HG03439 (cell line): ENCODE results near the gene CRTAC1.

Experiments
- ATAC-seq: cut with Tn5 transposase; IDR thresholded peaks from one replicate; pipeline ENCODE4 v1.9.1; 2021; ENCODE audit warnings: mild to moderate bottlenecking, moderate library complexity; ENCODE audit not compliant: unreplicated experiment

CRTAC1 gene

DNA sequence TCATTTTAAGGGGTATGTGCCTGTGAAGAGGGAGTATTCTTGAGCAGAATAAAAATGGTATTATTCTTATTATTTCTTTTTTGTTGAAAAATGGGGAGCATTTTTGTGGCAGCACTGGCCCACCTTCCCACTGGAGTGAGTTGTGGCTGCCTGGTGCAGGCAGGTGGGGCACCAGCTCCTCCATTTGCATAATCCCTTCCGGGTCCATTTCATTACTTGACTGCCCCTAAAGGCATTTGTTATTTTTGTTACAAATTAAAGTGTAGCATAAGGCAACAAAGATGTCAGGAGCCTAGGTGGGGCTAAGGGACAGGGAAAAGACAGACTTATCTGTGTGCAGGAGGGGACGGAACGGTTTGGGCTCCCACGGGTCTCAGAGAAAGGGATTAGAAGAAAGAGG is 154.0 kb downstream of the CRTAC1 start:
- ATAC-seq: no peak

DNA sequence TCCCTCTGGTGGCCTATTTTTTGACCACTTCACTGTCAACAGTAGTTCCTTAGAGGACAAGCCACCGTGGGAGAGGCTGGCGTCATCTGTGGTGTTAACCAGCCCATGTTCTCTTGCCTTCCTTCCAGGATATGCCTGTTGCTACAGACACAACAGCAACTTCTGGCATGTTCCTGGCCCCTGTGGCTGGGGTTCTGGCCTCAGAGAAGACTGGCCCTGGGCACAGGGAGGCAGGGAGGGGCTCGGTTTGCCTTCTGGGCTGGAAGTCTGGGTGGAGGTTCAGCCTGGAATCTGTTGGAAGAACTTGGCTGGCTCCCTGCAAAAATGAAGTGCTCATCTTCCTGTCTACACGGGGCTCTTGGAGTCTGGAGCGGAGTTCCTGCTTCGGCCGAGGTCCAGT is 155.0 kb downstream of the CRTAC1 start:
- ATAC-seq: no peak

DNA sequence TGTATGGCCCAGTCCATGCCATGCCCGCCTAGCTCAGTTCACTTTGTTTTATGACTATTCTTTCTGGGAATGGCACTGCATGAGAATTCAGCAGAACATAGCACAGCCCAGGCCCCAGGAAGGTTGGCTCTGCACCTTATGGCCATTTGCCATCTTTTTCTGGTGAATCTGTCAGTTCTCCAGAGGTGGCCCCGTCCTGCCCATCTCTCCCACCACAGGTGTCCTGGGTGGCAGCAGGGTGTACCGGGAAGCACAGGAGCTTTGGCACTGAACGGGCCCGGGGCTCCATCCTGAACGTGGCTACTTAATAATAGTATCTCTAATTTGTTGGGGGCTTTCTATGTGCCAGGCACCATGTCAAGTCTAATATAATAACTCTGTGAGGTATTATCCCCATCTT is 156.1 kb downstream of the CRTAC1 start:
- no peak for ATAC-seq

DNA sequence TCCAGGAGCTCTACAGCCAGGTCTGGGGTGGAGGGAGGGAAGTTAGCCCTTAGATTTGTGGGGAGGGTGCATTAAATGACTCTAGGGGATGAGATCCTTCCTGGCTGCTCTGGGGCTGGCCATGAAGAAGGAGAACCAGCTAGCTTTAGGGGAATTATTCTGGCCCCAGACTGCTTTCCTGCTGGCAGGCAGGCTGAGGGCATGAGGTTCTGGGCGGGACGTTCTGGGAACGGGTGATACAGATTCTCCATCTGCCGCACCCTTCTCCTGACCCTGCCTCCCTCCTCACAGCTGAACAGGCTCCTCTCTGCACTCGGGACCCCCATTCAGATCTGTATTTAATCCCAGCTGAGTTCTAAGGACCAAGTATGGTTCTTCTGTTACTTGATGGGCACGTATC is 156.9 kb downstream of the CRTAC1 start:
- no peak for ATAC-seq

DNA sequence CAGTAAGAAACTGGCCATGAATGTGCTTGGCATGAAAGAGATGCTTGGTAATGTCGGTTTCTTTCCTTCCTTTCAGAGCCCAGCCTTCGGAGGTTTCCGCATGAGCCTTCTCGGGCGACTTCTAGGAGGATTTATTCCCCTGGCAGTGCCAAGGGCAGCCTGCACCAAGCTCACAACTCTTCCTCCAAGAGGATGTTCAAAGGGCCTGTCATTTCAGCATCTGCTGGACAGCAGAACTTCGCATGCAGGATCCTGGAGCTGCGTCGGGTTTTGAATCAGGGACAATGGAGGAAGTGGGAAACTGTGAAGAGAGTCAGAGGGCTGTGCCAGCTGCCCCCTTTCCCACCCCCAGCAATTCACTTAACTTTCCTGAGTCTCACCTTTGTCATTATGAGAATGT is 159.4 kb downstream of the CRTAC1 start:
- no peak for ATAC-seq

DNA sequence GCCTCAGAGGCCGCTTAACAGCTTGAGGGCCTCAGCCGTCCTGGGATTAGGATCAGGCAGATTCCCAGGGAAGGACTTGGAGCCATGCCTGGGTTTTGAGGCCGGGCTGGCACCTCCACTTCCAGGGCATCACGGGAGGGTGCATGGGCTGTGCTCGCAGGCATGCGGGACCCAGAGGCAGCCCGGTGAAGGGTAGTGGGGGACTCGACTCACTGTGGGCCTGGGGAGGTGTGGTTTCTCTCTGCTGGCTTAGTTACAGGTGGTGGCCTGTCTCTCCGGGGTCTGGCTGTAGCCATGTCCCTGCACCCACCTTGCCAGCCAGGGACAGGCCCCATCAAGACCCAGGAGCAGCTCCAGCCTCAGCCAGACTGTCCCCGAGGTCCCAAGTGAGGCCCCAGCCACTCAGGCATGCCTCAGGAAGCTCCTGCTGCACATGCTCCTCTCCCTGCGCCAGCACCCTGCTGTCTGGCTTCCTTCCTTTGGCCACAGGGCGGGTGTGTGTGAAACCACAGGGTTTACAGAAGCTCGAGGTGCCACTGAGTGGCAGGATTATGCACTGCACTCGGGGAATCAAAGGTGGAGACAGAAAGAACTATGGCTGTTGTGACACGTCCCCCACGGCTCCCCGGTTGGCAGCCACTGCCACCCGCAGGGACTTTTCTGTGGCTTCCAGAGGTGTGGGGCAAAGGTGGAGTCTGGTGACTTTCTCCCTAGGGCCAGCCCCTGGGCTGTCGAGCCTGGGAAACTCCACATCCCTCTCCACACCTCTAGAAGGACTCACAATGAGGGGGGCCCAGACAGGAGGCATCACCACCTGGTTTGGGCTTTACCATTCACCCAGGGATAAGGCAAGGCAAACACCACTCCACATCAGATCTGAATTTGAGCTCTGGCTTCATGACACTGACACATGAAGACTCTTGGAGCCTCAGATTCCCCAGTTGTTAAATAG is 161.1 kb downstream of the CRTAC1 start:
- peak; percentile 80 for ATAC-seq

DNA sequence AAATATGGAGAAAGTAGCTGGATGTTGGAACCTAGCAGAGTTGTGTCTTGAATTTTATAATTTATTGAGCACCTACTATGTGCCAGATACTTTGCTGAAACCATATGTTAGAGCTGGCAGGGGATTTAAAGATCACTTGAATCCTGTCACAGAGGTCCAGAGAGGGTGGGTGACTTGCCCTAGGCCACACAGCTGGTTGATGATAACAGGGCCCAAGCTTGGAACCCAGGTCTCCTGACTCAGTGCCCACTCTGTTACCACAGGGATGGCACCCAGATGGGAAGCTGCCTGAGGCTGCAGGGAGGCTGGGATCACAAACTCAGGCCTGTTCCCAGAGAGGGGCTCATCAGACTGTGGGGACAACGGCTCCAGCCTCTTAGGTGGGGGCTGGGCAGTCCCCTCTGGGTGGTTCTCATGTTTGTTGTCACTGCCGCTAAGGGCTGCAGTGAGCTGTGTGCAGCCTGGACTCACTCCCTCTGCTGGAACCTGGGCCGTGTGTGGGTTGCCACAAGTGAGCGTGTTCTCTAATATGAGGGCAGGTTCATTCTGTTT is 162.2 kb downstream of the CRTAC1 start:
- no peak for ATAC-seq

DNA sequence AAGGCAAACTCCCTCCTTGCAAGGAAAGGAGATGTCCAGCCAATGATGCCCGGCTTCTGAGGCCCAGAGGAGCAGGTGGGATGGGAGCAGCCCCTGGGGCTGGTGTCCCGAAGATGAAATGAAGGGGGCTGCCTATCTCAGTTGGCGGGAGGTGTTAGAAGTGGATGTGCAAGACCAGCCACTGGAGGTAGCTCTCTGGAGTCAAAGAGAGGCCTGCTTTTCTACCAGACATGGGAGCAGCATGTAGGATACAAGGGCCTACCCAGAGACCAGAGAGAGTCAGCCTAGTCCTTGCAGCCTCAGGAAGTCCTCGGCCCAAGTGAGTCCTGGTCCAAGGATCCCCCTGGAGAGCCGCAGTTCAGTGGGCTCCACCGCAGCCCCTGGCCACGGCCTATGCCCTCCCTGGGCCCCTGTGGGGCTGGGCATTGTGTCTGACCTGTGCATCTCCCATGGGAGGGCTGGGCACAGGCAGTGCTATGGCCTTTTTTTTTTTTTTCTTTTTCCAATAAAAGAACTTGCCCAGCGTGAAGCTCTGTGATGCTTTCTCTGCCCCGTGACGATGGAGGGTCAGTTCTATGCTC is 163.1 kb downstream of the CRTAC1 start:
- ATAC-seq: no peak

DNA sequence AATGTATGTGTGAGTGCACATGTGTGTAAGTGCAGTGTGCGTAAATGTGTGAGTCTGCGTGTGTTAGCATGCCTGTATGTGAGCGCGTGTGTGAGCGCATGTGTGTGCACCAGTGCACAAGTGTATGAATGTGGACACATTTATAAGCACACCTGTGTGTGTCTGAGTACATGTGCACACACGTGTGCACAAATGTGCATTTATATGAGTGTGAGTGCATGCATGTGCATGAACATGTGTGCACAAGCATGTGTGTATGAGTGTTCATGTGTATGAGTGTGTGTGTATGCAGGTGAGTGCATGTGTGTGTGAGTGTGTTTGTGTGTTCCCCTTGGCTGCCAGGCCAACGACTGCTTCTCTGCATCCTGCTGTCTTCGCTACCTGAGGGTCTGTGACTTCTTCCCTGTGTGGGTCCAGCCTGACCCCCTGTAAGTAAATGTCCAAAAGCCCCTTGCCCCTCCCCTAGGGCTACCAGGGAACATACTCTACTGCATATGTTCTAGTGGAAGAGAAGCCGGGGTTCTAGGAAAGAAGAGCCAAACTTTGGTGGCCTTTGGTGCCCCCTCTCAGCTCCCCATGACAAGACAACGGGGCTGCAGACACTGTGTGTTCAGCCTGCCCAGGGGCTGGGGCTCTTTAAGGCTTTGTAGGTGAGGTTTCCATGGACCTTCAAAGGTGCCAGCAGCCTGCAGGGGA is 163.7 kb downstream of the CRTAC1 start:
- no peak for ATAC-seq

DNA sequence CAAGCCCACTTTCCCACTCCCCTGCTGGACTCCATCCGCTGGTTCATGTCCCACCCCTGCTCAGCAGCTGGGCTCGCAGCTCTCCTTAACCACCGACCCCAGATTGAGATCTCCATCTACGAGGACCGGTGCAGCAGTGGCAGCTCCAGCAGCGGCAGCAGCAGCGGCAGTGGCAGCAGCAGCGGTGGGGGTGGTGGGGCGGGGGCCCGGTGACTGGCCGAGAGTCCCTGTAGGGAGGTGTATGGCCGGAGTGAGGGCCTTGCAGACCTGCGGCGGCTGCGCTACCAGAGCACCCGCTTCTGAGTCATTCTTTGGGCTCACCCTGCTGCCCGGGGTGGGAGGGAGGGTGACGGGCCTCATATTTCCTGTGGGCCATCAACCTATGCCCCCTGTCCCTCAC is 164.9 kb downstream of the CRTAC1 start:
- ATAC-seq: no peak

DNA sequence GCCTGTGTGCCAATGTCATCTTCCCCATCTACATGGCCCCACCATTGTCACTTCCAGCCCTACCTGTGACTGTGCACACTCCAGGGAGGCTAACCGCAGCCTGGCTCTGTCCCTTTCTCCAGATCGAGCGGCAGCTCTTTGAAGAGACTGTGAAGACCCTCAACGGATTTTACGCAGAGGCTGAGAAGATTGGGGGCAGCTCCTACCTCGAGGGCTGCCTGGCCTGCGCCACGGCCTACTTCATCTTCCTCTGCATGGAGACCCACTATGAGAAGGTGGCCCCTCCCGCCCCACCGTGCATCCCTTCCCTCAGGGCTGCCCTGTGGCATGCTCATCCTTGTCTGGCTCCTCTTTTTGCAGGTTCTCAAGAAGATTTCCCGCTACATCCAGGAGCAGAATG is 166.6 kb downstream of the CRTAC1 start:
- ATAC-seq: no peak

DNA sequence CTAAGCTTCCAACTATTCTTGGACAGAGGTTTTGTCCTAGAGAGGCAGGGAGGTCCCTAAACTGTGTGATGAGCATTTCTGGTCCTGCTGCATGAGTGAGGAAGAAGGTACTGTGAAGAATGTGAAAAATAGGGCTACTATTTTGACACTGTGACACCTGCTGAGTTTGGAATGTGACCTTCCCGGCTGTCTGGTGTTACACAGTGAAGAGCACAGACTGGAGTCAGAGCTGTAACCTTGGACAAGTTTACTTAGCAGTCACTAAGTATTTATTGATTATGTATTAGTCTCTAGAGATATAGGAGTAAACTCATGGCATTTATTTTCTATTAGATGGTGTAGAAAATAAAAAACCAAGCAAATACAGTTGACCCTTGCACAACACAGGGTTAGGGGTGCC is 168.5 kb downstream of the CRTAC1 start:
- no peak for ATAC-seq

DNA sequence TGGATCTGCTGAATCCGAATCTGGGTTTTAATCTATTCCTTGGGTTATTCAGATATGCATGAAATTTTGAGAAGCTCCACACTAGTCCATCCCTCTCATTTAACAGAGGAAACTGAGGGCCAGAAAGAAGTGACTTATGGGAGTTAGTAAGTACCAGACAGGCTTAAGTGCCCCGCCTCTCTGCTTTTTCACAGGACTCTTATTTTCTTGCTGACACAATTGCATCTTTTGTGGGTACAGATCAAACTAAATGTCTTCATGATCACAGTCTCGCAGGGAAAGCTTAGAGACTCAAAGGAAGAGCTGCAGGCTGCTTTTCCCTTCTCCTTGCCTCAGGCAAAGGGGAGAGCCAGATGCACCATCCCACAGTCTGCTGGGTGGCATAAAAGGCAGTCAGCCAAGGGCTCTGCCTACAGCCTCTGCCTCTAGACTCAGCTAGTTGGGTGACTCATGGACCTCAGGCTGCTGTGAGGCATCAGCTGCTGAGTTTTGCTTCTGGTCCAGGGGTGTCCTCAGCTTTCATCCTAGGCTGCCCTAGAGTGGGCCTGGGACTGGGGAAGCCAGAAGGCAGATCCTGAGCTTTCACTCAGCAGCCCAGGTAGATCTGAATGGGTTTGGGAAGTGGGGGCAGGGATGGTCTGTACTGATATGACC is 169.2 kb downstream of the CRTAC1 start:
- ATAC-seq: no peak

DNA sequence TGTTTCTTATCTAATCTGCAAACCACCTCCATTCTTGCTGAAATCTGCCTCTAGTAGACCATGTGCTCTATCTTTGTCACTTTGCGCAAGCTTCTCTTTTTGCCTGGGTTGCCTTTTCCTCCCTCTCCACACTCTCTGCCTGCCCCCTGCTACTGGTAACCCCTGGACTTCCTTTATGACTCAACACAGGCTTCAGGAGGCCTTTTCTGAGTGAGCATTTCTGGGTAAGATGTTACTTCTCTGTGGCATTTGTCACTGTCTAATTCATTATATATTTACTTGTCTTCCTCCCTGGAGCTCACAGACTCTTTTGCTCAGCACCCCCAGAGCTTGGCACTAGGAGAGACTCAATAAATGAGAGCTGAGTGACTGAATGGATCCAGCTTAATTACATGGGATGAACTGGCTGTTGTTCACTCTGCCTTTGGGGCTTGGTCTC is 172.4 kb downstream of the CRTAC1 start:
- ATAC-seq: no peak

DNA sequence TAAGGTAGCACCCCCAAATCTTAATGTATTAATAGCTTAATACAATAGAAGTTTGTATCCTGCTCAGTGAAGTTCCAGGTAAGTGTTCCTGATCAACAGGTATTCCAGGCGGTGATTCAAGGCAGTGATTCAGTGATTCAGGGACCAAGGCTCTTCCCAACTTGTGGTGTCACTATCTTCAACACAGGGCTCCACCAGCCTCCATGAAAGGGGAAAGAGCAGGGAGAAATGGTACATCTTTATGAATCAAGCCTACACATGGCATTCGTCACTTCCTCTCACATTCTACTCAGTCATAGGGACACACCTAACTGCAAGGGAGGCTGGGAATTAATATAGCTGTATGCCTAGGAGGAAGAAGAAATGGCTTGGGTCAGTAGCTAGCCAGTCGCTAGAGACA is 175.7 kb downstream of the CRTAC1 start:
- no peak for ATAC-seq

DNA sequence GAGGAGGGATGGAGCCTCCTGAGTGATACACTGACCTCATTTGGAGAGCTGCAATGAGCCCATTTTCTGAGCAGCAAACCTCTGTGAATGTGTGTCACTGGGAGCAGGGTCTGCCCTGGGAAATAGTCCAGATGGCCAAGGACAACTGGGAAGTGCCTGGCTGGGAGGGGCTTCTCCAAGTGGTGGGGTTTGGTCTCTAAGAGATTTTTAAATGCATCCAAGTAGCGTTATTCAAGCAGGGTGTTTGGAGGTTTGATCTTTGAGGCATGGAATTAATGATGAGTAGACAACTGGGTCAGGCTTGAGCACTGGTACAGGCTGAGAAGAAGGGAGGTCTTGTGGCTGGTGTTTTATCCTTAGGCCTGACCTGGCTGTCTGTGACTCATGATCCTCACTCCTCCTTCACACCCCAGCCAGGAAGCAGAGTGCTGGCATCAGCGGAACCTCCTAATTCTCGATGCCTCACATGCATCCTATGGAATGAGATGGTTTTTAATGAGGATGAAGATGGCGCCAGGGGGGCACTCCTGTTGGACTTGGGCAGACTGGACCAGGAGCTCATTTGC is 177.5 kb downstream of the CRTAC1 start:
- no peak for ATAC-seq

DNA sequence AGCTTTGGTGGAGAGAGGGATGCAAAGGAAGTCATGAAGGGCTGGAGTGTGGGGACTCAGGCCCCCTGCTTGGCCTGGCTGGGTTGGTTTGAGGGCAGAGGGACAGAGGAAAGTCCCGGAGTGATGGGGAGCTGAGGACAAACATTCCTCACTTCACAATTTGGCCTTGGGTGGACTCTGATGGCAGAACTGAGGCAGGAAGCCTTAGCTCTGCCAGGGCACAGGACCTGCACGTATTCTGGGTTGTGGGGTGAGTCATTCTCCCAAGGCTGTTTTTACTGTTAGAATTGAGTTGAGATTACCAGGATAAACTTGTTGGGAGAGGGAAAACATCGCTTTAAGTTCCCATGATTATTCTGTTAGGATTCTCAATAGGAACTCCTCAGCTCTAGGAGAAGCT is 178.1 kb downstream of the CRTAC1 start:
- no peak for ATAC-seq

DNA sequence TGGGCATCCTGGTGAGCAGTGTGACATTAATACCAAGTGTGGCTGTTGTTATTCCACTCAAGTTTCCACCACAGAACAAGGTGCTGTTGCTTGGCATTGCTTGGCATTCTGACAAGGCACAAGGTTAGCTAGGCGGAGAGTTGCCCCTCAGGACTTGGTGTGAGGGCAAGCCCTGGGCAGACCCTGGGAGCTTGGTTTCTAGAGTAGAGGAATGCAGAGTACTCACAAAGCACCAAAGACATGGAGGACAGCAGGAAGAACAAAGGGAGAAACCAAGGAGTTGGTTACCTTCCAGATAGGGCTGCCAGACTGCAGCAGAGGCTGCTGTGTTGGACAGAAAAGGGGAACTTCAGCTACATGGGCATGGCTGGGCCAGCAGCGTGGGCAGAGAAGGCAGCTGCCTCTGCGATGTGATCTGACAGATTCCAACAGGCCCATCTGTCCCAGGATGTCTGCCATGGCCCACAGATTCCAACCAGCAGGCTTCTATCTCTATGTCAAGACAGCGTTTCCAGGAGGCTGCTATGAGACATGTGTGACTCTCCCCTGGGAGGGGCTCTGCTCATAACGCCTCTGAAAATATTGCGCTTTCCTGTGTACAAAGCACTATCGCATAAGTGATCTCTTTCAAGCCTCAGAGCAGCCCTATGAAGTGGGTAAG is 178.9 kb downstream of the CRTAC1 start:
- no peak for ATAC-seq

DNA sequence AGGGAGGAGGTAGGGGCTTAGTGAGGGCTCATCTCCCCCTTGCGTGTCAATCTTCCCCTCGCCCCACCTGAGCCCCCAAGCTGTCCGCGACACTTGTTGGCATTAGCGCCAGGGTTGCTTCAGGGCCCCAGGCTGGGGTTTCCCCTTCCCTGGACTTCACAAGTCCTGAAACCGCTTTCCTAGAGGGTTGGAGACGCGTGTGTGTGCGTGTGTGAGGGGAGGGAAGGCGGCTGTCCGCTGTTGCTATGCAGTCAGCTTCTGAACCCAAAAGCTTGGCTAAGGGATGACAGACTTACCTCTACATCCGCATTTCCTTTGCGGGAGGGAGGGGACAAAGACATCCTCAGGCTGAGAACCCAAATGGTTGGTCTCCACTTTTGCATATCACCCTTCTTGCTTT is 180.0 kb downstream of the CRTAC1 start:
- no peak for ATAC-seq

DNA sequence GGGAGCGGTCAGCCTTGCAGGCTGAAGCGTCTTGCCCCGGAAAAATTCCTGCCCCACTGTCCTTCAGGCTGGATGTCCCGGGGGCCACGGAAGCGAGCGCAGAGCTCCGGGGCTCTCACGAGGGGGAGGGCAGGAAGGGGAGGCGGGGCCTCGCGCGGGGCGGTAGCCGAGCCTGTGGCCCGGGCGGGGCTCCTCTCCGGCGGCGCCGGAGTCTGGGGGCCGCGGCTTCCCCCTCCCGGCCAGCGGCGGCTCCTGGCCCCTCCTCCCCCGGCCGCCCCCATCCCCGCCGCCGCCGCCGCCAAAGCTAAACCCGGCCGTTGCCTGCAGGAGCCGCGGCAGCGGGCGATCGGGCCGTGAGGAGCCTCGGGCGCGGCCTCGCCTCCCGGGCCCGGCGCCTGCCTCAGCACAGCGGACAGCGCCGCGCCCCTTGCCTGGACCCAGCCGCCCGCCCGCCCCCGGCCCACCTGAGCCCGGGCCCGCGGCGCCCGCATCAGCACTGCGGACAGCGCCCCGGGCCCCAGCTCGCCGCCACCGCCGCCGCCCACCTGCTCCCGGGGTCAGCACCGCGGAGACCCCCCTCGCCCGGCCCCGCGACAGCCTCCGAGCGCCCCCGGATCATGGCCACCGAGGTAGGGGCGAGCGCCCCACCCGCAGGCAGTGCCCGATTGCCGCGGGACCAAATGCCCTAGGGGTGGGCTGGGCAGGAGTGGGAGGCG is 180.6 kb downstream of the CRTAC1 start, which contains the start of gene GOLGA7B:
Gene GOLGA7B, plus strand, starts transcription at position 157 of the 716 bp plus-strand sequence. Its CDS starts 461 bp downstream, at position 618.
- ATAC-seq: no peak
